ENCODE data around the gene HRH4.

The HRH4 gene

GRCh38 chr18:24506175-24506574 is 45.7 kb downstream of the HRH4 start:
- DNase-seq (ENCODE audit: low read depth in 2 of 2): no peak

- no peak for DNase-seq (ENCODE audit: low read depth in 2 of 2)
These were observed 49.0 kb downstream of the HRH4 start for GRCh38 chr18:24509435-24509834.

- no peak for DNase-seq (ENCODE audit: low read depth in 2 of 2)
These were observed 54.0 kb downstream of the HRH4 start for GRCh38 chr18:24514439-24514838.

- DNase-seq (ENCODE audit: low read depth in 2 of 2): no peak
These were observed 55.3 kb downstream of the HRH4 start for GRCh38 chr18:24515721-24516120.

GRCh38 chr18:24516261-24516660 is 55.8 kb downstream of the HRH4 start:
- DNase-seq (ENCODE audit: low read depth in 2 of 2): no peak

- no peak for DNase-seq (ENCODE audit: low read depth in 2 of 2)
These were observed 57.1 kb downstream of the HRH4 start for GRCh38 chr18:24517554-24517953.

- no peak for DNase-seq (ENCODE audit: low read depth in 2 of 2)
These were observed 58.2 kb downstream of the HRH4 start for GRCh38 chr18:24518596-24518995.
